Activated CD4-positive, CD25-positive, alpha-beta regulatory T cell treated with anti-CD3 and anti-CD28 coated beads, Interleukin-2, amount 50 U/mL, for 24 hours (primary cell): Measurements from ENCODE around the gene TNFRSF4.
"Not testable (repeated sequence)": the region's sequence is repeated elsewhere in the genome, so short reads cannot be mapped to it uniquely, and the experiment has no call there.

ENCODE experiments used
- ATAC-seq, 2 donors: fragments of 150-1000 bp; cut with Tn5 transposase; one replicate each; pipeline ENCODE4 v1.10.0; 2021; ENCODE audit warnings: mild to moderate bottlenecking in 1 of 2, moderate library complexity in 1 of 2

The TNFRSF4 gene

DNA sequence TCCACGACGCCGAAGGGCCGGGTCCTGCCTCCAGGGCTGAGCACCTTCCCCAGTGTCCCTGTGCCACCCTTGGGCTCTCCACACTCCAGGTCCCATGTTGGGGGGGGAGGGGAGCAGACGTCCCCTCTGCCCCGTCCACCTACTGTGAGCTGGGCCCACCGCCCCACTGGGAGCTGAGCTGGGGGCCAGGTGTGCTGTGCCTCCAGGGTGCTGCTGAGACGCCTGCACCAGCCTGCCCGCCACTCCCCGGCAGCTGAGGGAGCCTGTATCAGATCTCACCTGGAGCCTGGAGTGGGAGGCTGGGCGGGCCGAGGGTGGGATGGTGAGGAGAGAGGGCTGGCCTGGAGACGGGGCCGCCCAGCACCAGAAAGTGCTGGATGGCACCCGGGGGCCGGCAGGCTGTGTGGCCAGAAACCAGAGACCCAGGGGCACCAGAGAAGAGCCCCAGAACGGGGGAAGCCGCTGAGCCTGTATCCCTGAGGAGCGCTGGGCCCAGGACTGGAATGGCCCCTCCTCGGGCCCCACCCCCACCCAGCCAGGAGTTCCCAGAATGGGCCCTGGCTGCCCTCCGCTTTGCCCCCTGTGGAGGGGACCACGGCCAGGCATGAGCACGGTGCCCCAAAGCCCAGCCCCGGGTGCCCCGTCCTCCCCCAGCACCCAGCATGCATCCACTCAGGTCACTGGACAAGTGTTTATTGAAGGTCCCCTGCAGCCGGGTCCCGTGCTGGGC is 11.0 kb downstream of the TNFRSF4 start:
- no peak for ATAC-seq

DNA sequence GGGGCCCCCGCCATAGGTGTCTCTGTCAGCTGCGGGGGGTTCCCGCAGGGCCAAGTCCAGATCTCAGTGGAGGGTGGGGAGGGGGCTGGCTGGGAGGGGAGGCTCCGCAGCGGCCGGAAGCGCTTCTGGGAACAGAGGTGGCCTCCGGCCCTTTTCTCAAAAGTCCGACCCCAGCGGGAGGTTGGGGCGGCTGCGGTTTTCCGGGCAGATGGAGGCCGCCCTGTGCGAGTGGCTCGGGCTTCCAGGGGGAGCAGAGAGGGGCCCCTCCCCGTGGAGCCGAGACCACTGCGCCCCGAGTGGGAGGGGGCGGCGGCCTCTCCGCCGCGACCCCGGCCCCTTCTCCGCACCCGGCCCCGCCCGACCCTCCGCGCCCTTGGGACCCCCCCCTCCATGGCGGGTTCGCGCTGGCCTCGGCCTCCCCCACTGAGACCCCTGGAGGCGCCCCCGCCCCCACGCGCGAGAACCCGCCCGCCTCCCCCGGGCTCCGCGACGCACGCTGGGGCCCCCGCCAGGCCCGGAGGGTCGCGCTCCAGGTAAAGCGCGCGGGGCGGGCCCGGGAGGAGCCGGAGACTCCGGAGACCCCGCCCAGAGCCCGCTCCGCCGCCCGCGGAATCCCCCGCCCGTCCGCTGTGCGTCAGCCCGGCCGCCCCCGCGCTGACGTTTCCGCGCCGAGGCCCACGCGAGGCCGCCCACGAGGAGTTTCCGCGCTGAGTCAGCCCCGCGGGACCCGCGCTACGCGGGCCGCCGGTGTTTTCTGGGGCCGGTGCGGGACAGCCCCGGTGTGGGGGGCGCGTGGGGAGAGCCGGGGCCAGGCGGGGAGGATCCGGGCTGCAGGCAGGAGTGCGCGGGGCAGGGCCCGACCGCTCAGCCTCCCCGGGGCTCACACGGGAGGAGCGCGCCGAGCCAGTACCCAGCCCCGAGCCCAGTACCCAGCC is 12.8 kb downstream of the TNFRSF4 start:
- peak; percentile 75 to 79 for ATAC-seq

DNA sequence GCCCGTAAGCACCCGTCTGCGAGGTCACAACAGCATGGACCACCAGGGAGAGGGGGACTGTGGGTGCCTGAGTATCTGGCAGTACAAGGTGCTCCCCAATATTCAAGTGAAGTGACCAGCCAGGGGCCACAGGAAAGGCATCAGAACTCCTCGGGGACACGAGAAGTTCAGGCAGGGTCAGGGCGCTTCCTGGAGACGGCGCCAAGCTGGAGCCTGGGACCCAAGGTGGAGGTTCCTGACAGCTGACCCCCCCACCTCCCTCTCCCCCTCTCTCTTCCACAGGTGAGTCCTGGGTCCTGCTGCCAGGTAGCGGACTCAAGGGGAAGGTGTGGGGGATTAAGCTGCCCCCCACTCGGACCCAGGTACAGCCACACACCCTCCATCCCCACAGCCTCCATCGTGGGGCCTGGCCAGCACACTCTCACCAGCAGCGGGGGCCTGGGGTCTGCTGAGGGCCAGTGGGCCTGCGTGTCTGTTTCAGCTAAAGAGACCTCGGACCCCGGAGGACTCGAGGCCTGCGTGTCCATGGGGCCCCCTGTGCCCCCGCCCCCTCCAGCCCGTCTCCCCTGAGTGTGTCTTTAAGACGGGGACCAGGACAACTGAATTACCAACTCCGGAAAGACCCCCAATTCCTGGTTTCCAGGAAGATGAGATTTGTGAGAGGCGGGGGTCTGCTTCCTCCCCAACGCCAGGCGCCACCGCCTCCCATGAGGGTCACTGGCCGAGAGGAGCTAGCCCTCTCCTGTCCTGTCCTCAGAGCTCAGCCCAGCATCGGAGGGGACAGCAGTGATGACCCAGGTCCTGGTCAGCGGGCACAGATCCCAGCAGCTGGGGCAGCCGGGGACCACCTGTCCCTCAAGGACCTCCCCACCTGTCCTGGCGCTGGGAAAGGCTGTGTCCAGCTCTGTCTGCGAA is 13.7 kb downstream of the TNFRSF4 start:
- ATAC-seq, result no peak

DNA sequence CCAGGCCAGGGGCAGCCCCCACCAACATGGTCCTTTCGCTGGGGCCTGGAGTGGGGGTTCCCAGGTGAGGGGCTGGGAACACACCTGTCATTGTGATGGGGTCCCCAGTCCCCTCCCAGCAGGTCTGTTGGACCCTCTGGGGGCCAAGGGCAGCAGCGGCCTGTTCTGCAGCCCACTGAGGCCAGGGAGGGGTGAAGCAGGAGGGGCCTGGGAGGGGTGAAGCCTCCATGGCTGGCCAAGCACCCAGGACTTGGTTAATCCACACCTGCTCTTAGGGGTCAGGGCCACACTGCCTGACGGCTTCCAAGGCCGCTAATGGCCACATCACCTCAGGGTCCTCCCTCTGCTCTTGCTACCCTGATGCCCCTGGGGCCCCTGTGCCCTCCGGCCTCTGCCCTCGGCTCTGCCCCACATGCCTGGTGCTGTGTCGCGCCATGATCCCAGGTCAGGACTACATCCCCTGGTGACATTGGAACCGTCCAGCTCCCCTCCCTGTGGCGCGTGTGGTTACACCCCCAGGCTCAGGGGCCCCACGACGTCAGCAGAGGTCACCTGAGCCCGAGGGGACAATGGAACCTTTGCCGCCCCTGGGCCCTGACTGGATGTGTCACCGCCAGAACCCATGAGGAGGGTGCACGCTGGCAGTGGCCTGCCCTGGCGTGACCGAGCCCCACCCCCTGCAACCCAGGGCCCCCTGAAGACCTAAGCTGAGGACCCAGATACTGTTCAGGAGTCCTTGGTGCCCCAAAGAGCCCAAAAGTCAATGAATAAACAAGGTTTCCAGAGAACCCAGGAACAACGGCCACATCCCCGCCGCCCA is 14.6 kb downstream of the TNFRSF4 start:
- ATAC-seq, result no peak

DNA sequence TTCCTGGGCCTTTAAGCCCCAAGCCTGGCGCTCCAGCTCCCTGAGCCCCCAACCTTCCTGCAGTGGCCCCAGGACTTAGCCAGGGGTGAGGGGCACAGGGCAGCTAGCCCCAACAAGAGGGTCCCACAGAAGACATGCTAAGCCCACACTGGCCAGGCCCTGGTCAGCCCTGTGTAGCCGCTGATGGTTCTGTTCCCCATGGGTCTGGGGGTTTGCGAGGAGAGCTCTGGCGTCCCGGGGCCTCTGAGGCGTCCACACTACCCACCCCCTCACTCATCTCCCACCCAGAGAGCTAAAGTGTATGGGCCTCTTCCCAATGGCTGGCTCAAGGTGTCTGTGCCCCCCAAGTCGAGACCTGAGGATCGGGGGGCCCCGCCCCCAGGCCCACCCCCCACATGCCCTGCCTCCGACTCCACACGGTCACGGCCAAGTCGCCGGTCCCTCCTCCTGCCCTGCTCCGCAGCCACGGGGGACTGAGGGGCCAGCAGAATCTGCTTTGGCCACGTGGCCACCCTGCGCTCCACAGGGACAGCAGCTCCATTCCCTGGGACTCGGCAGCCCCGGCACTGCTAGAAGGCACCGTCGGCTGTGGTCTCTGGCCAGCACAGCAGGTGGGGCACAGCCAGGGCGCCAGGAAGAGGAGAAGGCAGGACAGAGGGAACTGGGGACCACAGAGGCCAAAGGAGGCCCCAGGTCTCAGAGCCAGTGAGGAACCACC is 15.4 kb downstream of the TNFRSF4 start:
- ATAC-seq, result no peak

DNA sequence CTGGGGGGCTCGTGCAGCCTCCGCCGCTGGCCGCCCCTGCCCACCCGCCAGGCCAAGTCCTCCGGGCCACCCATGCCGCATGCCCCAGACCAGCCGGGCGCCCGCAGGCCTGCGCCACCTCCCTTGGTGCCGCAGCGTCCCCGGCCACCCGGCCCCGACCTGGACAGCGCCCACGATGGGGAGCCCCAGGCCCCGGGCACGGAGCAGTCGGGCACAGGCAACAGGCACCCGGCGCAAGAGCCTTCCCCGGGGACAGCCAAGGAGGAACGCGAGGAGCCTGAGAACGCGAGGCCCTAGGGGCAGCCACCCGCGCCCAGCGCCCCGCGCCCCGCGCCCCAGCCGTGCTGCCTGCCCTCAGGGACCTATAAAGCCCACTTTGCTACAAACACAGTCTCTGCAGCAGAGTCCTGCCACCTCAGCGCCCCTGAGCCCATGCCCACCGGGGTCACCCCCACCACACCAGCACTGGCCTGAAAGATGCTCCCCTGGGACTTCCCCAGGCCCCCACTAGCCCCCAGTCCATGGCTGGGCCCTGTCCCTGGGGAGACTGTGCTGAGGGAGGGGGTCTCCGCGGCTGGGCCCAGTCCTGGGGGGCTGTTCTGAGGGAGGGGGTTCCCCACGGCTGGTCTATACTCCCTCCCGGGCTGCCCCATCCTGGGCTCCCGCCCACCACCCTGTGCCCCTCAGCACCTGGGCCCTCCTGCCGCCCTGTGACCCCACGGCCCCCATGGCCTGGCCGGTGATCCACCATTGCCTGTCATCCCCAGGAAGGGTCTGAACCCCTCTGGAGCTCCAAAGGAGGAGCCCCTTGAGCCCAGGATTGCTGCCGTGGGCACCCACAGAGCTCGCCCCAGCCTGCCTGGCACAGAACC is 16.2 kb downstream of the TNFRSF4 start:
- no peak for ATAC-seq

DNA sequence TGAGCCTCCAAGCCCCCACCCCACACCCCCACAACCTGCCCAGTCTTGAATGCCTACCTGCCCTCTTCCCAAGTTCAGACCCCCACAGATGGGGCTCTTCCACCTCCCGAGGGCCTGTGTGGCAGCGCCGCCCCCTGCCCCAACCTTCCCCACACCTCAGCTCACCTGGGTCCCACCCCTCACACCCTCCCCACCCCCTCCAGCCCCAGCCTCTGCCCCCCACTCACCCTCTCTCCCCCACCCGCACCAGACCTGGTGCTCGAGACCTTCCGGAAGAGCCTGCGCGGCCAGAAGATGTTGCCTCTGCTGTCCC is 16.8 kb downstream of the TNFRSF4 start:
- ATAC-seq, result no peak

DNA sequence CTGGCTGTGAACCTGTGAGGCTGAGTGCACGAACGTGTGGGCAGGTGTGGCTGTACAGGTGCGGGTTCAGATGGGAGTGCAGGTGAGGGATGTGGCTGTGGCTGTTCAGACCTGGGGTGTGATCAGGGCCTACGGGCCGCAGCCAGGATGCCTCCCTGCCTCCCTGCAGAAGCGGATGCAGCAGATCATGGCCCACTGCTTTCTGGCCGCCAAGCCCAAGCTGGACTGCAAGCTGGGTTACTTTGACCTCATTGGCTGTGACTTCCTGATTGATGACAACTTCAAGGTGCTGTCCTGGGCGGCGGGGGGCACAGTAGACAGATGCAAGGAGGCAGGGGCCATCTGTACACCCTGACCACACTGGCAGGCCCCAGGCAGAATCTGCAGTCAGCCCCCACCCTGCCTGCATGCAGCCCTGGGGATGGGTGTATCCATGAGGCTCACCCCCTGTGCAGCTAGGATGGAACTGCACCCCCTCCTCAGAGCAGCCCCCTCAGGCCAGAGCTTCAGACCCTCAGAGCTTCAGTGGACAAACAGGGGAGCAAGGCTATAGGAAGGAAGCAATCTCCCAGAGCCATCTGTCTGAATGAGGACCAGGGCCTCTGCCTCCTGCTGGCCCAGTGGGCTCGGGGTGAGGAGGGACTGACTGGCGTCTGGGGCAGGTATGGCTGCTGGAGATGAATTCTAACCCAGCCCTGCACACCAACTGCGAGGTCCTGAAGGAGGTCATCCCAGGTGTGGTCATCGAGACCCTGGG is 17.3 kb downstream of the TNFRSF4 start:
- no peak for ATAC-seq

DNA sequence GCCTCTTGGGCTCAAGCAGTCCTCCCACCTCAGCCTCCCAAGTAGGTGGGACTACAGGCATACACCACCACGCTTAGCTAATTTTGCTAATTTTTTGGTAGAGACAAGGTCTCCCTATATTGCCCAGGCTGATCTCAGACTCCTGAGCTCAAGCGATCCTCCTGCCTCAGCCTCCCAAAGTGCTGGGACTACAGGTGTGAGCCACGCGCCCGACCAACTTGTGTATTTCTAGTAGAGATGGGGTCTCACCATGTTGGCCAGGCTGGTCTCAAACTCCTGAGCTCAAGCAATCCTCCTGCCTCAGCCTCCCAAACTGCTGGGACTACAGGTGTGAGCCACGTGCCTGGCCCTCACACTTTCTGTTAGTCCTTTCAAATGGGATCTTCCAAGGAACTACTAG is 18.2 kb downstream of the TNFRSF4 start:
- not testable (repeated sequence) for ATAC-seq

DNA sequence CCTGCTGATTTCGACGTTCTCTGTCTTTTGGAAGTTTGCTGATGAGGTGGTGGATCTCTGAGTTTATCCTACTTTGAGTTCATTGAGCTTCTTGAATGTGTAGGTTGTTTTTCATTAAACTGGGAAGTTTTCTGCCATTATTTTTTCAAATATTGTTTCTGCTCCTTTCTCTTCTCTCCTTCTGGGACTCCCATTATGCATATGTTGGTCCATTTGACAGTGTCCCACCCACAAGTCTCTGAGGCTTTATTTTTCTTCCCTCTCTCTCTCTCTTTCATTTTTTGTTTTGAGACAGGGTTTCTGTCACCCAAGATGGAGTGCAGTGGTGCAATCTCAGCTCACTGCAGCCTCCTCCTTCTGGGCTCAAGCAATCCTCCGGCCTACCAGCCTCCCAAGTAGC is 19.2 kb downstream of the TNFRSF4 start:
- ATAC-seq, result no peak

DNA sequence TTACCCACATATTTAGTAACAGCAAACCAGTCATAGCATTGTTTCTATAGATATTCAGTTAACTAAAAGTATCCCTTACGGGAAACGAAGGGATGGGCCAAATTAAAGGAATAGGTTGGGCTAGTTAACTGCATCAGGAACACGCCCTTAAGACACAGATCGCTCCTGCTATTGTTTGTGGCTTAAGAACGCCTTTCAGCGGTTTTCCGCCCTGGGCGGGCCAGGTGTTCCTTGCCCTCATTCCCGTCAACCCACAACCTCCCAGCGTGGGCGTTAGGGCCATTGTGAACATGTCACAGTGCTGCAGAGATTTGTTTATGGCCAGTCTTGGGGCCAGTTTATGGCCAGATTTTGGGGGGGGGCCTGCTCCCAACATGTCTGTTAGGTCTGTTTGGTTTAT is 22.2 kb downstream of the TNFRSF4 start:
- no peak for ATAC-seq

DNA sequence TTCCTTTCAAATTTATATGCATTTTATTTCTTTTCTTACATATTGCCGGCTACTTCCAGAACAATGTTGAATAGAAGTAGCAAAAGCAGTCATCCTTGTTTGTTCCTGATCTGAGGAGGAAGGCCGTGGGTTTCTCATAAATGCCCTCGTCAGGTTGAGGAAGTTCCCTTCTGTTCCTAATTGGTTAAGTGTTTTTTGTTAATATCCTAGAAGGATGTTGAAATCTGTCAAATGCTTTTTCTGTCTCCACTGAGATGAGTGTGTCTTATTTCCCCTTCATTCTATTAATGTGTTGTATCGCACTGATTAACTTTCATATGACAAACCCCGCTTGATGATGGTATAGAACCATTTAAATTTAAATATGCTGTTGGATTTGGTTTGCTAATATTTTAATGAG is 24.8 kb downstream of the TNFRSF4 start:
- ATAC-seq, result no peak

DNA sequence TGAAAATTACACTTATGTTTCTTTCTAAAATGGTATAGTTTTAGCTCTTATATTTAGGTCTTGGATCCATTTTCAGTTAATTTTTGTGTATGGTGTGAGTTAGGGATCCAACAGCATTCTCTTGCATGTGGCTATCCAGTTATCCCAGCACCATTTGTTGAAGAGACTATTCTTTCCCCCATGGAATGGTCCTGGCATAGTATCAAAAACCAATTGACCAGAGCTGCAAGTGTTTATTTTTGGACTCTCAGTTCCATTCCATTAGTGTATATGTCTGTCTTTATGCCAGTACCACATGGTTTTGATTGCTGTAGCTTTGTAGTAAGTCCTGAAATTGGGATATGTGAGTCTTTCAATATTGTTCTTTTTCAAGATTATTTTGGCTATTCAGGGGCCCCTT is 26.0 kb downstream of the TNFRSF4 start:
- no peak for ATAC-seq

DNA sequence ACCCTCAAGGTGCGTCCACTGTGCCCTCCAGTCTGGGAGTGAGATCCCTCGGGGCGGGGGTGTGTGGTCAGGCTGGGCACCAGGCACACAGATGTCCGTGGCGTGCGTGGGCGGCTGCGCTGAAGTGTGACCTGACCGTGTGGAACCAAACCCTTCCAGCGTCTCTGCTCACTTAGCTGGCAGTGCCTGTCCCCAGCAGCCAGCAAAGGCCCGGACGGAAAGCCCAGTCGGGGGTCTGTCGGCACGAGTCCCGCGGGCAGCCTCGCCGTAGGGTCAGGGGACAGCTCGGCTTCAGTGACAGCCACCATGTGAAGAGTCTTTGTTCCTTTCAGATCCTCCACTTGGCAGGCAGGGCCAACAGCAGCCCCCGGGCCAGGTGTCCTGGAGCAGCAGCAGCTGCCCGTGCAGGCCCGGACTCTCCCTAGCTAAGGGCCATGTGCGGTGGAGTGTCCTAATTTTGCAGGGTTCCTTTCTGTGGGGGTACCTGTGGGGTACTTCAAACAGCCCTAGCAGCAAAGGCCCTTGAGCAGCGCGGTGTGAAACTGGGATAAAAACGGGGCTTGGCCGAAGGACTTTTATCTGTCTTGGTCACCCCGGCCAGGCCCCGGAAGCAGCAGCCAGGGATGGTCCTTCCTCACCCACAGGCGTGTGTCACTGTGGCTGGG is 28.7 kb downstream of the TNFRSF4 start:
- ATAC-seq, result no peak

DNA sequence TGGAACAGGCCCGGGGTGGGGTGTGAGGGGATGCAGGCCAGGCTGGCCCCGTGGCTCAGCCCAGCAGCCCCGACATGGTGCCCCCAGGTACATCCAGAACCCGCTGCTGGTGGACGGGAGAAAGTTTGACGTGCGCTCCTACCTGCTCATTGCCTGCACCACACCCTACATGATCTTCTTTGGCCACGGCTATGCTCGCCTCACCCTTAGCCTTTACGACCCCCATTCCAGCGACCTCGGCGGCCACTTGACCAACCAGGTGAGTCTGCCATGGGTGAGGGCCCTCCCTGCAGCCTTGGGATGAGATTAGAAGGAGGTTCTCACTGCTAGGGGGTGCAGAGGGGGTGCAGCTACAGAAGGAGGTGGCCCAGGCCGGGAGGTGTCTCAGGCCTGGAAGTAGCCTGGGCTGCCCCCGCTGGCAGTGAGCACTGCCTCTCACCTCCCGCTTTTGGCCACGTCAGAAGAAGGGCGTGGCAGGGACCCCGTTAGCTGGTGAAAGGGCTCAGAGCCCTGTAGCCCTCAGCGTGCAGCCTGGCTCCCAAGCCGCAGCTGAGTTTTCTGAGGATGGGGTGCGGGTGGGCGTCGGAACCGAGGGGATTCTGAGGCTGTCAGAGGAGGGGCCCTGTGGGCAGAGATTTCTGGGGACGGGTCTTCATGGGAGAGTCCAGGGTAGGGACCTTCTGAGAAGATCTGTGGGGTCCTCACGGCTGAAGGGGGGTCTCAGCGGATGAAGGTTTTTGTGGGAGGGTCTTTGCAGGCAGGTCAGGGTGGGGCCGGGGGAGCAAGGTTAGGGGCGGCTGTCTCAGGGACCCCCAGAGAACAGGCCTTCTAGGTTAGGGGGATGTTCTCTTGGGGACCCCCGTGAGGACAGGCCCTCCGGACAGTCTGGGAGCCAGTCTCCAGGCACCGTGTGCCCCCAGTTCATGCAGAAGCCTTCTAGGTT is 29.8 kb downstream of the TNFRSF4 start:
- no peak for ATAC-seq

DNA sequence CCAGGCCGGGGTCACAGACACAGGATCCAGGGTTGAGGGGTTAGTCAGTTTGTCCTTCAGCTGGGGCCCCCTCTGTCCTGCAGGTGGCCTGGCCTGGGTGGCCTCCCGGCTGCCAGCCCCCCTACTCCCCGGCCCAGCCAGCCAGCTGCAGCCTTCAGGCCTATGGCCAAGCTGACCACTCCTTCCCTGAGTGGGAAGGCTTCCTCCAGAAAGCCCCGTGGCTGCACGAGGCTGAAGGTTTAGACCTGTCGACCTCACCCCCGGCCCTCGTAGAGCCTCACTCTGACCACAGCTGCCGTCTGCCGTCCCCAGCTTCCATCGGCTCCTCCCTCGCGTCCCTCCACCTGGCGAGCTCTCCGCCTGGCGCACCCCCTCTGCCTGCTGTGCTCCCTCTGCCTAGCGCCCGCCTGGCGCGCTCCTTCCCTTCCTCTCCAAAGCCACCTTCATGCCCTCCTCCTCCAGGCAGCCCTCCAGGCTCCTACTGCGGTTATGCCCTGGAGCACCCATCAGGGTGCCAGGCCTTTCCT is 30.7 kb downstream of the TNFRSF4 start:
- no peak for ATAC-seq

DNA sequence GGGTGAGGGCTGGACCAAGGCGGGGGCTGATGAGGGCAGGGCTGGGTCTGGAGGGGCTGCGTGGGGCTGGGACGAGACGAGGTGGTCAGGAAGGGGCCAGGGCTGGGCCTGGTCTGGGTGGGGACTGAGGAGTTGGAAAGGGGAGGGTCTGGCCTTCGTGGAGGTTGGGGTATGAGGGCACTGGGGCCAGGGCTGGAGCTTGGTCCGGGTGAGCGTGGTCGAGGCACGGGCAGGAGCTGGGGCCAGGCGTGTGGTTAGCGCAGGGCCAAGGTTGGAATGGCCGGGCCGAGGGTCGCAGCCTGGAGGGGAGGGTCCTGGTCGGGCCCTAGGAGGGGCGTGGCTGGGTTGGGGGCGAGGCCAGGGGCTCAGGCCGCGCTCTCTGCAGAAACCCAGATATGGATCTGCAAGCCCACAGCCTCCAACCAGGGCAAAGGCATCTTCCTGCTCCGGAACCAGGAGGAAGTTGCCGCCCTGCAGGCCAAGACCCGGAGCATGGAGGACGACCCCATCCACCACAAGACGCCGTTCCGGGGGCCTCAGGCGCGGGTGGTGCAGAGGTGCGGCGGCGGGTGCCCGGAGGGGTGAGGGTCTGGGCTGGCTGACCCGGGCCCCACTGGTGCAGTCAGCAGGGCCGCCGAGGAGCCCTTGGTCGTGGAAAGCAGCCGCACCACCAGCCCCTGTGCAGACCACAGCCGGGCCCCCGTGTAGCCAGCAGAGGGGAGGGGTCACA is 31.3 kb downstream of the TNFRSF4 start:
- ATAC-seq, result no peak
